ENCODE measurements around the gene PLEKHG1.

PLEKHG1 gene

DNA sequence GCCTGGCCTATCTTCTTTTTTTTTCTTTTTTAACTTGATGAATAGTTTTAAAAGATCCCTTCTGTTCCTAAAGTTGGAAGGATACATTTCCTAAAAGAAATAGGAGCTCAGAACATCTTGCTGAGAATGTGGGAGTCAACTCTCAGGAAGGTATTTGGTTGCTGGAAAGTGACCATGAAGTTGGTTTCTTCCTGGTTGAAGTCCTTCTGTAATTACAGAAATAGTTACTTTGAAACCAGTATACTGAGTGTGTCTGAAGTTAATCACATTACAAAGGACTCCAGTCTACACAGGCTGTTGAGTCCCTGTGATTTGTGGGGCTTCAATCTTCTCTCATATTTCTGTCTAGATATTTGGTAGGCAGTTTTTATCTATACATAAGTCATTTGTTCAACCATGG lies 9.8 kb upstream of the PLEKHG1 start:
- TF ChIP-seq, protein P1, sequence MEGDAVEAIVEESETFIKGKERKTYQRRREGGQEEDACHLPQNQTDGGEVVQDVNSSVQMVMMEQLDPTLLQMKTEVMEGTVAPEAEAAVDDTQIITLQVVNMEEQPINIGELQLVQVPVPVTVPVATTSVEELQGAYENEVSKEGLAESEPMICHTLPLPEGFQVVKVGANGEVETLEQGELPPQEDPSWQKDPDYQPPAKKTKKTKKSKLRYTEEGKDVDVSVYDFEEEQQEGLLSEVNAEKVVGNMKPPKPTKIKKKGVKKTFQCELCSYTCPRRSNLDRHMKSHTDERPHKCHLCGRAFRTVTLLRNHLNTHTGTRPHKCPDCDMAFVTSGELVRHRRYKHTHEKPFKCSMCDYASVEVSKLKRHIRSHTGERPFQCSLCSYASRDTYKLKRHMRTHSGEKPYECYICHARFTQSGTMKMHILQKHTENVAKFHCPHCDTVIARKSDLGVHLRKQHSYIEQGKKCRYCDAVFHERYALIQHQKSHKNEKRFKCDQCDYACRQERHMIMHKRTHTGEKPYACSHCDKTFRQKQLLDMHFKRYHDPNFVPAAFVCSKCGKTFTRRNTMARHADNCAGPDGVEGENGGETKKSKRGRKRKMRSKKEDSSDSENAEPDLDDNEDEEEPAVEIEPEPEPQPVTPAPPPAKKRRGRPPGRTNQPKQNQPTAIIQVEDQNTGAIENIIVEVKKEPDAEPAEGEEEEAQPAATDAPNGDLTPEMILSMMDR (IDR thresholded peaks at IDR 0.05; ENCODE audit: extremely low read depth, missing control alignments): no peak
- no peak for DNase-seq (ENCODE audit: low spot score)

DNA sequence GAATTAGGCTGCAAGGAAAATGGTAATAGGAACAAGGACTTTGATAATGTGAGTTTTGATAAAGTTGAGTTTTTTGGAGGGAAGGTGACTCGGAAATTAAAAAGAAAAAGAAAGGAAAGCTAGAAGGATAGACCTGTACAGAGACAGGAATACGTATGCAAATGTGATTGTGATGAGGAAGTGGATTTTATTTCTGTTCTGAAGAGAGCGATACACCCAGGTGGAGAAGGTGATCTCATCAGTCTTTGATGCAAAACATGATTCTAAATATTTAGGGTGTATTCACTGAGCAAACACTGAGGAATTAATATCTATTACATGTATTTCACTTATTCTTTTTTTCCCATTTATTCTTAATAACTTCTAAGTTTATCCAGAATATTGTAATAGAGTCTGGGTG lies 9.2 kb upstream of the PLEKHG1 start:
- DNase-seq (ENCODE audit: low spot score): no peak
- TF ChIP-seq, protein P1 (IDR thresholded peaks at IDR 0.05; ENCODE audit: extremely low read depth, missing control alignments): no peak

DNA sequence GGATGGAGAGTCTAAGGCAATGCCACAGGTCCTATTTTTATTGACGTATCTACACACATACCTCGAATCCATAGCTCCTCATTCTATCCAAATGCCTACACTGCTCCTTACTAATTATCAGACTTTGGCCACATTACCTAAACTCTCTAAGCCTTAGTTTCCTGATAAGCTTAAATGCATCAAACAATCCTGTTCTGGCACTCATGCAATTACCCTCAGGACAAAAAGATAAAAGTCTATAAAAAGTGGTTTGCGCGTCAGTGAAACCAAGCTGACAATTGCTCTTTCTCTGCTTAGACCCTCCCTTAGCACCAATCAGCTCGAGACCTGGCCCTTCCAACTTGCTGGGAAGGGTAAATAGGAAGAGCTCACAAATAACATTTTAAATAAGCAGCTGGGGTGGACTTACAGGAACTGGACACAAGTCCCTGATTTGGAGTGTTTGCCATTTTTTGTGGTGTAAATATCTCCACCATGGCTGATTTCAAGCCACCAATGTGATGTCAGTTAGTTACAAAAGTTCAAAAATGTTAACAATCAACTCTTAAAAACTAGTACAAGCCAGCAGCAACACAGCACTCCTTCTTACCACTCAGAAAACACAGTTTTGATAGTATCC lies 7.2 kb upstream of the PLEKHG1 start:
- TF ChIP-seq, protein P1 (IDR thresholded peaks at IDR 0.05; ENCODE audit: extremely low read depth, missing control alignments): no peak
- no peak for DNase-seq (ENCODE audit: low spot score)

DNA sequence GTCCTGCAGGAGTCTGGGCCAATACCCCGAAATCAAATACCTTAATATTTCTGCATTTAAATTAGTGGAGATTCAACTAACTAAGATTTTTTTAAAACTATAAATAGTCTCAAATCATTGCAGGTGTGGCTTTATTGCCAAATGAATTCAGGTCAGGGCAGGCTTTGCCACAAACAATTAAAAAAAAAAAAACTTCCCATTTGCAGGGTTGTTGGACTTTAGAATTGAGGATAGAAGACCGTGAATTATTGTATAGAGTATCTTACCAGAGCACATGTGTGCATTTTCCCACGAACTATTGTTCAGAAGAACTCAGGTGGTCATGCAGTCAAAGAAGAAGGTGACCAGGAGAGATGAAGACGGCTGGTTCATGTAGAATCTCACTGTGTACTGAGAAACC lies 6.6 kb upstream of the PLEKHG1 start:
- no peak for DNase-seq (ENCODE audit: low spot score)
- TF ChIP-seq, protein P1 (IDR thresholded peaks at IDR 0.05; ENCODE audit: extremely low read depth, missing control alignments): no peak

DNA sequence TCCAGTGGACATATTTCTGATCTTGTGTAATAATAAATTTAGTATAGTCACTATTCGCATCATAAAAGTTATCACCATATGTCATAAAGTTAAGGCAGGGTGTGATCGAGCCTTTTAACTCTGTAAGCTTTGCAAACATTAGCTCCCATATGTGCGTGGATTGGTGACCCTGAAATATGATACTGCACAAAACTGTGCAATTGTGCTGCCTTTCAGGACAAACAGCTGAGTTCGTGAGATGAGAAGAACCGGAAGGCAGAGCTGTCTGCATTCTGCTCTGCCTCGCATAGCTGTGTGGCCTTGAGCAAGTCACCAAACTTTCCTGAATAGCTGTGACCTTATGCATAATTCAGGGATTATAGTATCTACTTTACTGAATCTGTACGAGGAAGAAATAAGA lies 3.2 kb upstream of the PLEKHG1 start:
- TF ChIP-seq, protein P1 (IDR thresholded peaks at IDR 0.05; ENCODE audit: extremely low read depth, missing control alignments): no peak
- DNase-seq (ENCODE audit: low spot score): no peak

DNA sequence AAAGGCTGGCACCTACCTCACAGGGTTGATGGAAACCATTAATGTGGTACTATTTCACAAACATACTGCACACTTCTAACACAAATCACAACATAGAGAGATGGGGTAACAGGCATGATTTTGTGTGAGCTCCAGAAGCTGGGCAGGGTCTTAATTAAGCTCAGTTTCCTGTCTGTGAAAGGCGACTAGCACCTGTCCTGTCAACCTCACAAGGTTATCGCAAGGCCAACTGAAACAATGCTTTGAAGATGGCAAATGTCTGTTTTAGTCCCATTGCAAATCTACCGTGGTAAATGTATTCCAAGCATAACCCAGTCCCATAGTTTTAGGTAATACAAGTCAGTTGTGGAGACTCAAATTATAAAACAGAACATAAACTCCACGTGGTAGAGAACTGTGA lies 1.3 kb upstream of the PLEKHG1 start:
- no peak for DNase-seq (ENCODE audit: low spot score)
- TF ChIP-seq, protein P1 (IDR thresholded peaks at IDR 0.05; ENCODE audit: extremely low read depth, missing control alignments): no peak

DNA sequence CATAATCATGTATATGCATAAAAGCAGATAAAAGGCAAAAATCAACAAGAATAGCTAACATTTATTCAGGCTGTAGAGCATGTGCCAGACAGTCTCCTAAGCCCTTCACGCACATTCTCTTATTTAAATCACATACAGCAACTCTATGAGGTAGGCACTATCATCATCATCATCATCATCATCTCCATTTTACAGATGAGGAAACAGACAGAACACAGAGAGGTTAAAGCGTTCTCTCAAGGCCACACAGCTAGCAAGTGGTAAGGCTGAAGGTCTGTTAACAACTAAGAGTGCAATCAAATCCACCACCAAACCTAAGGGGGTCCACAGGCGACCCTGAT lies 857 bp upstream of the PLEKHG1 start:
- DNase-seq (ENCODE audit: low spot score): no peak
- TF ChIP-seq, protein P1 (IDR thresholded peaks at IDR 0.05; ENCODE audit: extremely low read depth, missing control alignments): no peak

All from GM20000 (cell line).